ENCODE results near the gene SAMD8.

SAMD8 gene

DNA sequence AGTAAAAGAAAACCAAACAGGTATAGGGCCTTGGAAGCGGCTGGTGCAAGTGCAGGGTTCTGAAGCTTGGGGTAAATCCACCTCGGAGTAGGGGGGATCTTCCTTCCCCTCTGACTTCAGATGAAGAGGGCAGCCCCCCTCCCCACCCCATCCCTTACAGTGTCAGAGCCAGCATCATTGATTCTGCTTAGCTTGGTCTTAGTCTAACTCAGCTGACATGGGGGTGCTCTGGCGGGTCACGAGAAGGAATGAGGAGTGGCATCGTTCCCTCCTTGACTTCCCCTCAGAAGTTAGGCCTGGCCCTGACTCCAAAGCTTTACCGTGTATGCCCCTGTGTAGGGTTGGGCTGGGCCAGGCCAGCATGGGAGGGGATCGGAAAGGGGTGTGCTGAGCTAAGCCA, 44.2 kb upstream of the SAMD8 start:
- H3K4me3 ChIP-seq (ENCODE audit: insufficient read depth, low read length, poor library complexity, severe bottlenecking): no peak overlapping the region
- H3K9ac ChIP-seq (ENCODE audit: low read length): no peak overlapping the region
- no peaks in the 10 kb centered on the region for H3K27me3 ChIP-seq (ENCODE audit: low read length)
- no peak overlapping the region for H3K27ac ChIP-seq (ENCODE audit: low read depth, low read length)
- H3K9me3 ChIP-seq (ENCODE audit: insufficient read depth, low read length): no peaks in the 10 kb centered on the region
- H3K79me2 ChIP-seq (ENCODE audit: insufficient read depth, low read length): no peaks in the 10 kb centered on the region
- no peaks in the 10 kb centered on the region for H3K9me2 ChIP-seq (replicated peaks; ENCODE audit: insufficient read depth, low read length)
- H3K36me3 ChIP-seq (ENCODE audit: low read length): no peaks in the 10 kb centered on the region
- no peaks in the 10 kb centered on the region for H3F3A ChIP-seq (ENCODE audit: insufficient read depth)
- H3K4me2 ChIP-seq (ENCODE audit: low read depth, low read length, poor library complexity, severe bottlenecking): no peak overlapping the region
- TF ChIP-seq, protein P1, sequence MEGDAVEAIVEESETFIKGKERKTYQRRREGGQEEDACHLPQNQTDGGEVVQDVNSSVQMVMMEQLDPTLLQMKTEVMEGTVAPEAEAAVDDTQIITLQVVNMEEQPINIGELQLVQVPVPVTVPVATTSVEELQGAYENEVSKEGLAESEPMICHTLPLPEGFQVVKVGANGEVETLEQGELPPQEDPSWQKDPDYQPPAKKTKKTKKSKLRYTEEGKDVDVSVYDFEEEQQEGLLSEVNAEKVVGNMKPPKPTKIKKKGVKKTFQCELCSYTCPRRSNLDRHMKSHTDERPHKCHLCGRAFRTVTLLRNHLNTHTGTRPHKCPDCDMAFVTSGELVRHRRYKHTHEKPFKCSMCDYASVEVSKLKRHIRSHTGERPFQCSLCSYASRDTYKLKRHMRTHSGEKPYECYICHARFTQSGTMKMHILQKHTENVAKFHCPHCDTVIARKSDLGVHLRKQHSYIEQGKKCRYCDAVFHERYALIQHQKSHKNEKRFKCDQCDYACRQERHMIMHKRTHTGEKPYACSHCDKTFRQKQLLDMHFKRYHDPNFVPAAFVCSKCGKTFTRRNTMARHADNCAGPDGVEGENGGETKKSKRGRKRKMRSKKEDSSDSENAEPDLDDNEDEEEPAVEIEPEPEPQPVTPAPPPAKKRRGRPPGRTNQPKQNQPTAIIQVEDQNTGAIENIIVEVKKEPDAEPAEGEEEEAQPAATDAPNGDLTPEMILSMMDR (IDR thresholded peaks at IDR 0.05; ENCODE audit: insufficient read depth, low read length, poor library complexity, severe bottlenecking): no peak
- H4K20me1 ChIP-seq (ENCODE audit: low read depth, low read length): no peaks in the 10 kb centered on the region
- no peak overlapping the region for H2AFZ ChIP-seq (ENCODE audit: low read depth, low read length, severe bottlenecking)

DNA sequence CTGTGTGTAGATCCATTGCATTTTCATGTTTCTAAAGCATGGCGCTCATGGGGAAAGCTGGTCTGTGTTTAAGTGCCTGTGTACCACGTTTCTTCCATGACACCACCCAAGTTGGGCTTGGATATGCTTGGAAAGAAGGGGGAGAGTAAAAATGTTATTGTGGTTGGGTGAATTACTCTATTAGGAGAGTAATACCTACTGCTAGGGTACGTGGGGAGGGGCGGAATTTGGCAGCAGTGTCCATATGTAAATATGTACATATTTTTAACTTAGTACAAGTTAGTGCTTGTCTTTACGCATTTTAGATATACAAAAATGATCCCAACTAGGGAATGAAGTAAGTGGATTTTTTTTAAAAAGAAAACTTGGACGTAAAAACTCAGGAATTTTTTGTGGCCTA, 42.9 kb upstream of the SAMD8 start:
- TF ChIP-seq, protein P1 (IDR thresholded peaks at IDR 0.05; ENCODE audit: insufficient read depth, low read length, poor library complexity, severe bottlenecking): no peak
- TF ChIP-seq EZH2phosphoT487 (conservative IDR thresholded peaks at IDR 0.05; ENCODE audit: low read length): no peak
- Histone ChIP-seq H3K4me3 (ENCODE audit: insufficient read depth, low read length, poor library complexity, severe bottlenecking) (no peak overlapping the region), H3K79me2 (ENCODE audit: insufficient read depth, low read length) (no peaks in the 10 kb centered on the region), H3K9ac (ENCODE audit: low read length) (no peak overlapping the region), H3F3A (ENCODE audit: insufficient read depth) (no peaks in the 10 kb centered on the region), H3K36me3 (ENCODE audit: low read length) (no peaks in the 10 kb centered on the region), H2AFZ (ENCODE audit: low read depth, low read length, severe bottlenecking) (no peak overlapping the region), H3K27me3 (ENCODE audit: low read length) (no peaks in the 10 kb centered on the region), H4K20me1 (ENCODE audit: low read depth, low read length) (no peaks in the 10 kb centered on the region), H3K9me2 (replicated peaks; ENCODE audit: insufficient read depth, low read length) (no peaks in the 10 kb centered on the region), H3K9me3 (ENCODE audit: insufficient read depth, low read length) (no peaks in the 10 kb centered on the region), H3K27ac (ENCODE audit: low read depth, low read length) (no peak overlapping the region), H3K4me2 (ENCODE audit: low read depth, low read length, poor library complexity, severe bottlenecking) (no peak overlapping the region)

DNA sequence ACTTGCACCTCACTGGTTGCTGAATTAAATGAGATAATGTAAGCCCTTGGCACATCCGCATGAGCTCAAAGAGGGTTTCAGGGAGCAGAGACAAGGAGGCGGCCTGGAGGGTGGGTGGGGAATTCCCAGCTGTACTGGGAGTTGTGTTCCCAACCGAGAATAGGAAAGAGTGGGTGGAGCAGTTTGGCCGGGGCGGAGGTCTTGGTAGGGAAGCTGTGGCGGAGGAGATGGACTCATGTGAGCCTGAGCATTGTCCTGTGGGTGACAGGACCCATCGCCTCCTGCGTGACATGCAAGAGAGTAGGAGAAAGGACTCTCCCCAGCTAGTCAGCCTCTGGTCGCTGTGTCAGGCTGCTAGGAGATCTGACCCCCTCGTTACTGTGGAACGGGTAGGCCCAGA, 41.0 kb upstream of the SAMD8 start:
- no peak overlapping the region for H3K27ac ChIP-seq (ENCODE audit: low read depth, low read length)
- H3K9ac ChIP-seq (ENCODE audit: low read length): no peak overlapping the region
- H3K36me3 ChIP-seq (ENCODE audit: low read length): no peaks in the 10 kb centered on the region

More for the DNA sequence above, 41.0 kb upstream of the SAMD8 start:
- Histone ChIP-seq H3K4me3 (ENCODE audit: insufficient read depth, low read length, poor library complexity, severe bottlenecking) (no peak overlapping the region), H3K79me2 (ENCODE audit: insufficient read depth, low read length) (no peaks in the 10 kb centered on the region), H4K20me1 (ENCODE audit: low read depth, low read length) (no peaks in the 10 kb centered on the region), H3F3A (ENCODE audit: insufficient read depth) (no peaks in the 10 kb centered on the region), H3K9me3 (ENCODE audit: insufficient read depth, low read length) (no peaks in the 10 kb centered on the region), H3K9me2 (replicated peaks; ENCODE audit: insufficient read depth, low read length) (no peaks in the 10 kb centered on the region), H2AFZ (ENCODE audit: low read depth, low read length, severe bottlenecking) (no peak overlapping the region), H3K4me2 (ENCODE audit: low read depth, low read length, poor library complexity, severe bottlenecking) (no peak overlapping the region), H3K27me3 (ENCODE audit: low read length) (no peaks in the 10 kb centered on the region)
- TF ChIP-seq, protein P1 (IDR thresholded peaks at IDR 0.05; ENCODE audit: insufficient read depth, low read length, poor library complexity, severe bottlenecking): no peak
- TF ChIP-seq EZH2phosphoT487 (conservative IDR thresholded peaks at IDR 0.05; ENCODE audit: low read length): no peak
